Activated naive CD8-positive, alpha-beta T cell treated with anti-CD3 and anti-CD28 coated beads, Interleukin-2, amount 10 ng/mL, durations not matched to agents 7 days and 5 days (primary cell): ENCODE results near the gene MIA. TPM values are rescaled to one million over a fixed set of nuclear protein-coding genes. Genes with fewer than 3 reads are reported as not detected.
"Not testable (repeated sequence)": the region's sequence is repeated elsewhere in the genome, so short reads cannot be mapped to it uniquely, and the experiment has no call there.

Experiments
- ATAC-seq: fragments of 150-1000 bp; cut with Tn5 transposase; one replicate; pipeline ENCODE4 v1.10.0; 2021; ENCODE audit warnings: low read depth, moderate library complexity
- POLR2A ChIA-PET: fragments of 350-600 bp; sonication (Branson Sonifier 250); formaldehyde crosslinking; loops from one replicate; lab custom pipeline; 2021; ENCODE audit warnings: antibody characterized with exemption; lab: Charles Lee
- DNase-seq: peaks from one replicate; pipeline ENCODE4 v3.0.0; 2021
- H3K27ac Mint-ChIP-seq: one replicate; pipeline ENCODE4 v1.8.0; 2022; ENCODE audit warnings: mild to moderate bottlenecking, mixed read lengths
- H3K27me3 Mint-ChIP-seq: one replicate; pipeline ENCODE4 v1.8.0; 2022; ENCODE audit warnings: mild to moderate bottlenecking, moderate library complexity, mixed read lengths
- H3K36me3 Mint-ChIP-seq: one replicate; pipeline ENCODE4 v1.8.0; 2021; ENCODE audit warnings: mild to moderate bottlenecking, mixed read lengths
- H3K4me1 Mint-ChIP-seq: one replicate; pipeline ENCODE4 v1.8.0; 2021; ENCODE audit warnings: mixed read lengths
- H3K4me3 Mint-ChIP-seq: one replicate; pipeline ENCODE4 v1.8.0; 2022; ENCODE audit warnings: mild to moderate bottlenecking, moderate library complexity, mixed read lengths
- H3K9me3 Mint-ChIP-seq: one replicate; pipeline ENCODE4 v1.8.0; 2021; ENCODE audit warnings: mixed read lengths
- total RNA-seq, 2 experiments: library from RNA; stranded (reverse); gene quantifications; one replicate each; pipeline ENCODE4 v1.2.3, GENCODE V29; 2021

MIA gene
- total RNA-seq, 2 experiments from 2014 or later: 3.0 TPM

- peaks cover 38% of the 10 kb centered on the region for H3K4me1 Mint-ChIP-seq
- DNase-seq (peak; percentile 77), ATAC-seq (peak; percentile 78)
- H3K9me3 Mint-ChIP-seq, POLR2A ChIA-PET: not testable (repeated sequence)
- peaks cover 20% of the 10 kb centered on the region for H3K27me3 Mint-ChIP-seq
- peaks cover 12% of the 10 kb centered on the region for H3K36me3 Mint-ChIP-seq
- H3K27ac Mint-ChIP-seq: peak overlapping the region; percentile 86
- peak overlapping the region; percentile 94 for H3K4me3 Mint-ChIP-seq
Measured at GRCh38 chr19:40810649-40811408, 35.5 kb downstream of the MIA start.

GRCh38 chr19:40811478-40812341, 36.4 kb downstream of the MIA start:
- POLR2A ChIA-PET: no interaction called here
- Mint-ChIP-seq H3K9me3 (no peaks in the 10 kb centered on the region), H3K4me3 (peak overlapping the region; percentile 94), H3K27me3 (peaks cover 20% of the 10 kb centered on the region), H3K36me3 (peaks cover 11% of the 10 kb centered on the region), H3K4me1 (peaks cover 31% of the 10 kb centered on the region), H3K27ac (peak overlapping the region; percentile 72)
- peak; percentile 44 for DNase-seq
- ATAC-seq: no peak

- Mint-ChIP-seq H3K4me1 (peaks cover 24% of the 10 kb centered on the region), H3K27ac (peak overlapping the region; percentile 69), H3K27me3 (peaks cover 22% of the 10 kb centered on the region), H3K4me3 (peak overlapping the region; percentile 94)
- ATAC-seq, DNase-seq, POLR2A ChIA-PET, H3K36me3 Mint-ChIP-seq, H3K9me3 Mint-ChIP-seq: not testable (repeated sequence)
Measured at GRCh38 chr19:40812571-40812970, 37.2 kb downstream of the MIA start.

- Mint-ChIP-seq H3K4me3 (no peak overlapping the region), H3K36me3 (peaks cover 3% of the 10 kb centered on the region), H3K4me1 (peaks cover 24% of the 10 kb centered on the region), H3K27me3 (peaks cover 24% of the 10 kb centered on the region), H3K9me3 (no peaks in the 10 kb centered on the region), H3K27ac (peak overlapping the region; percentile 69)
- DNase-seq (no peak), ATAC-seq (no peak)
- POLR2A ChIA-PET: no interaction called here
Measured at GRCh38 chr19:40813182-40813581, 37.9 kb downstream of the MIA start.

GRCh38 chr19:40815223-40815622, 39.9 kb downstream of the MIA start:
- no peak overlapping the region for H3K4me3 Mint-ChIP-seq
- DNase-seq (peak; percentile 23), ATAC-seq (no peak)
- POLR2A ChIA-PET: interaction anchor here (0.7 kb wide), 1 partner anchor 37 kb away, joined by 3 read pairs; the partner anchor contains the start of gene RAB4B
- H3K27ac Mint-ChIP-seq: no peak overlapping the region
- peaks cover 24% of the 10 kb centered on the region for H3K27me3 Mint-ChIP-seq
- peaks cover 29% of the 10 kb centered on the region for H3K4me1 Mint-ChIP-seq
- peaks cover 3% of the 10 kb centered on the region for H3K36me3 Mint-ChIP-seq
- H3K9me3 Mint-ChIP-seq: no peaks in the 10 kb centered on the region

- not testable (repeated sequence) for H3K9me3 Mint-ChIP-seq, H3K36me3 Mint-ChIP-seq
- Mint-ChIP-seq H3K27me3 (peaks cover 12% of the 10 kb centered on the region), H3K27ac (peak overlapping the region; percentile 84), H3K4me3 (peak overlapping the region; percentile 89), H3K4me1 (peaks cover 18% of the 10 kb centered on the region)
- POLR2A ChIA-PET: interaction anchor here (0.6 to 1.8 kb wide), 6 partner anchors 12 to 180 kb away, joined by 3 to 6 read pairs (median 4); no protein-coding TSS in a partner anchor
- DNase-seq (peak; percentile 74), ATAC-seq (peak; percentile 95)
Measured at GRCh38 chr19:40818480-40819399, 43.4 kb downstream of the MIA start.

- not testable (repeated sequence) for H3K27me3 Mint-ChIP-seq, H3K4me3 Mint-ChIP-seq, H3K36me3 Mint-ChIP-seq, H3K9me3 Mint-ChIP-seq, ATAC-seq
- POLR2A ChIA-PET: interaction anchor here (0.6 to 1.8 kb wide), 4 partner anchors 13 to 181 kb away, joined by 3 to 6 read pairs (median 3); no protein-coding TSS in a partner anchor
- DNase-seq: peak; percentile 60
- H3K4me1 Mint-ChIP-seq: peaks cover 18% of the 10 kb centered on the region
- peak overlapping the region; percentile 17 for H3K27ac Mint-ChIP-seq
Measured at GRCh38 chr19:40819479-40820234, 44.3 kb downstream of the MIA start.

GRCh38 chr19:40822161-40822560, 46.8 kb downstream of the MIA start:
- Mint-ChIP-seq H3K4me1 (peaks cover 30% of the 10 kb centered on the region), H3K9me3 (peaks cover 2% of the 10 kb centered on the region), H3K27ac (no peak overlapping the region), H3K4me3 (no peak overlapping the region), H3K36me3 (peaks cover 9% of the 10 kb centered on the region), H3K27me3 (peaks cover 2% of the 10 kb centered on the region)
- DNase-seq (peak; percentile 20), ATAC-seq (no peak)
- POLR2A ChIA-PET: no interaction called here

GRCh38 chr19:40822704-40823553, 47.6 kb downstream of the MIA start:
- H3K9me3 Mint-ChIP-seq, H3K4me3 Mint-ChIP-seq, ATAC-seq, H3K27me3 Mint-ChIP-seq, DNase-seq: not testable (repeated sequence)
- Mint-ChIP-seq H3K36me3 (peaks cover 12% of the 10 kb centered on the region), H3K4me1 (peaks cover 30% of the 10 kb centered on the region), H3K27ac (peak overlapping the region; percentile 14)
- POLR2A ChIA-PET: interaction anchor here (0.7 kb wide), 1 partner anchor 466 kb away, joined by 4 read pairs; no protein-coding TSS in a partner anchor

GRCh38 chr19:40824916-40825315, 49.6 kb downstream of the MIA start:
- H3K27me3 Mint-ChIP-seq, POLR2A ChIA-PET, H3K9me3 Mint-ChIP-seq, H3K4me3 Mint-ChIP-seq, ATAC-seq, H3K27ac Mint-ChIP-seq, DNase-seq: not testable (repeated sequence)
- Mint-ChIP-seq H3K36me3 (peaks cover 15% of the 10 kb centered on the region), H3K4me1 (peaks cover 17% of the 10 kb centered on the region)

GRCh38 chr19:40825460-40826095, 50.3 kb downstream of the MIA start:
- not testable (repeated sequence) for H3K27ac Mint-ChIP-seq, DNase-seq

More at GRCh38 chr19:40825460-40826095, 50.3 kb downstream of the MIA start:
- ATAC-seq, H3K9me3 Mint-ChIP-seq, POLR2A ChIA-PET, H3K27me3 Mint-ChIP-seq, H3K4me3 Mint-ChIP-seq: not testable (repeated sequence)
- Mint-ChIP-seq H3K4me1 (peaks cover 17% of the 10 kb centered on the region), H3K36me3 (peaks cover 15% of the 10 kb centered on the region)
